GM12865 (cell line): Measurements from ENCODE around the gene MACF1.

Experiments used
- DNase-seq: peaks from one replicate; pipeline ENCODE4 v3.0.0; 2010; ENCODE audit warnings: low read depth
- H3K4me3 ChIP-seq: 2 replicates; pipeline ENCODE4 v1.5.1; 2011; ENCODE audit warnings: mild to moderate bottlenecking, low read depth, low read length, control low read depth
- TF ChIP-seq, protein P1 (sequence below): IDR thresholded peaks from 2 replicates; pipeline ENCODE4 v1.5.1; 2011; ENCODE audit warnings: low read length, control low read depth, low read depth, inconsistent platforms; ENCODE audit not compliant: insufficient read depth; ENCODE audit errors: missing control alignments

The MACF1 gene

DNA sequence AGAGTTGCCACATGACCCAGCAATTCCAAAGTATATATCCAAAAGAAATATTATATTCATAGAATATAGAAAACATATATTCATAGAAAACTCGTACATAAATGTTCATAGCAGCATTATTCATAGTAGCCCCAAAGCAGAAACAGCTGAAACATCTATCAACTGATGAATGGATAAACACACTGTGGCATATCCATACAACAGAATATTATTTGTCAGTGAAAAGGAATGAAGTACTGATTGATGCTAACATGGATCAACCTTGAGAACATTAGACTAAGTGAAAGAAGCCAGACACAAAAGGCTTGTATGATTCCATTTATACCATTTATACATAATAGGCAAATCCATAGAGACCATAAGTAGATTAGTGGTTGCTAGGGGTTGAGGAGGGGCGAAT lies 21.7 kb upstream of the MACF1 start:
- H3K4me3 ChIP-seq = no peak overlapping the region
- no peak for DNase-seq
- TF ChIP-seq, protein P1, sequence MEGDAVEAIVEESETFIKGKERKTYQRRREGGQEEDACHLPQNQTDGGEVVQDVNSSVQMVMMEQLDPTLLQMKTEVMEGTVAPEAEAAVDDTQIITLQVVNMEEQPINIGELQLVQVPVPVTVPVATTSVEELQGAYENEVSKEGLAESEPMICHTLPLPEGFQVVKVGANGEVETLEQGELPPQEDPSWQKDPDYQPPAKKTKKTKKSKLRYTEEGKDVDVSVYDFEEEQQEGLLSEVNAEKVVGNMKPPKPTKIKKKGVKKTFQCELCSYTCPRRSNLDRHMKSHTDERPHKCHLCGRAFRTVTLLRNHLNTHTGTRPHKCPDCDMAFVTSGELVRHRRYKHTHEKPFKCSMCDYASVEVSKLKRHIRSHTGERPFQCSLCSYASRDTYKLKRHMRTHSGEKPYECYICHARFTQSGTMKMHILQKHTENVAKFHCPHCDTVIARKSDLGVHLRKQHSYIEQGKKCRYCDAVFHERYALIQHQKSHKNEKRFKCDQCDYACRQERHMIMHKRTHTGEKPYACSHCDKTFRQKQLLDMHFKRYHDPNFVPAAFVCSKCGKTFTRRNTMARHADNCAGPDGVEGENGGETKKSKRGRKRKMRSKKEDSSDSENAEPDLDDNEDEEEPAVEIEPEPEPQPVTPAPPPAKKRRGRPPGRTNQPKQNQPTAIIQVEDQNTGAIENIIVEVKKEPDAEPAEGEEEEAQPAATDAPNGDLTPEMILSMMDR = no peak

DNA sequence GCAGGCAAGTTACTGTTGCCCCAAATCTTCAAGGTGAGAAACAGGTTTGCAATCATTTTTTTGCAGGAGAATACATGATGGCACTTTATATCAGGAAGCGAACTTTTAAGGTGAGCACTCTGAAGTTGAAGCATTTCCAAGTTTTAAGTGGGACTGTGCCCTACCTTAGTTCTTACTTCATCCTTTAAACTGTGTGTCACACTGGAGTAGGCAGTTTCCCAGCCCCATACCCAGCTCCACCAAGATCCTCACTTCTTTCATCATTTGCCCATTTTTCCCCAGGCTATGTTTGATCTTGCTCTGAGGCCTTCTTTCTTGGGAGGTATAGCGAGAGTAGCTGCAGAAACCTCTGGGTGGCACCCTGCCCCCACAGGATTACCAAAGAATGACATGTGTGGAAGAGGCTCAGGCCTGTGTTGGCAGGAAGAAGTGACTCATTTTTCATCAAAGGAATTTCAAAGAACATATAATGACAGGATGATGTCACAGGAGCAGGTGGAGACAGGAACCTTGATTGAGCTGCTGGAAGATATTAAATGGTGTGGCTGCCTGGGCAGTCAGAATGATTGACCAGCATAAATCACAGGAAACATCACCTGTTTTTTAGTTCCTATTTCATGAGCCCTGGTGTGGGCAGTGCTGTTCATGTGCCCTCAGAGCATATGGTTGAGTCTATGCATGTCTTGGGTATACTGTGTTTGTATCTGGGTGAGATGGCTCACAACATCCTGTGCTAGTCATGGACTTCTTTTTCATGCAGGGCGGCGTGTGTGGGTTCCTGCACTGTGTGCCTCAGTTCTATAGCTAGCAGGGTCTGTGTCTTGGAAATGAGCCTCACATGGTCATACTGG lies 20.8 kb upstream of the MACF1 start:
- TF ChIP-seq, protein P1 = peak; percentile 51
- DNase-seq = peak; percentile 68
- no peak overlapping the region for H3K4me3 ChIP-seq

DNA sequence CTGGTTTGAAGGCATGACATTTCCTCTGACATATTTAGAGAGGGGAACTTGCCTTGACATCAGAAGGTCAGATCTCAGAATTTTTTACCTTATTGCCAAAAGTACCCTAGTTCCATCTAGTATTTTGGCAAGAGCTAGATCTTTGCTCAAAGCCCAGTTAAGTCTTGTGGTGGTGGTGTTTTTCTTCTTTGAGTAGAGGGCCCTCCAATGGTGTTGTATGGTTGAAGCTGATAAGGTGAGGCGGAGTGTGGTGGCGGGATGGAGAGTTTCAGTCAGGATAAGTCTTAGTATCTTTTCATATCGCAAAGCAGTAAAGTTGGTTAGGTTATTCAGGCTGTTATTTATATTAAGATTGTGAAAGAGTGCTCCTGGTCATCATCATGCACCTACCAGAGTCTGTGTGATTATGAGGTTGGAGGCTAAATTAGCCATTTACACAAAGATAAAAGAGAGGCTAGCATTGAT lies 20.1 kb upstream of the MACF1 start:
- TF ChIP-seq, protein P1 = no peak
- DNase-seq = no peak
- no peak overlapping the region for H3K4me3 ChIP-seq

- no peak for DNase-seq
- TF ChIP-seq, protein P1 = no peak
Measured at GRCh38 chr1:39187275-39188046, 17.0 kb upstream of the MACF1 start.

DNA sequence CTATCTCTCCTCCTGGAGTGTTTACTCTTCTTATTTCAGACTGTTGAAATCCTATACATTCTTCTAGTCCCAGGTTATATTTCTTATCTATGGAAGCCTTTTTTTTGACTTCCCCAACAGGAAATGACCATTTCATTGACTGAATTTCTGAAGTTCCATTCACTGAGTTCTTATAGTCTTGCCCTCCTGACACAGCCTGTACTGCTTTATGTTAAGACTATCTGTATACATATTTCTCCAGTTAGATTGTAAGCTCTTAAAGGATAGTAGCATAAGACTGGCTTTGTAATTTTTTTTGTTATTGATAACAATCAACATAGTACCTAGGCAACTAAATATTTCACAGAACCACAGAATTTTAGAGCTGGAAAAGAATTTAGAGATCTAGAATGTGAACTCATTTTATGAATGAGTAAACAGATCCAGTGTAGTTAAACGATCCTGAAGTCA lies 14.9 kb upstream of the MACF1 start:
- H3K4me3 ChIP-seq = no peak overlapping the region
- TF ChIP-seq, protein P1 = no peak
- no peak for DNase-seq

More at GRCh38 chr1:39187275-39188046, 17.0 kb upstream of the MACF1 start:
- no peak overlapping the region for H3K4me3 ChIP-seq

DNA sequence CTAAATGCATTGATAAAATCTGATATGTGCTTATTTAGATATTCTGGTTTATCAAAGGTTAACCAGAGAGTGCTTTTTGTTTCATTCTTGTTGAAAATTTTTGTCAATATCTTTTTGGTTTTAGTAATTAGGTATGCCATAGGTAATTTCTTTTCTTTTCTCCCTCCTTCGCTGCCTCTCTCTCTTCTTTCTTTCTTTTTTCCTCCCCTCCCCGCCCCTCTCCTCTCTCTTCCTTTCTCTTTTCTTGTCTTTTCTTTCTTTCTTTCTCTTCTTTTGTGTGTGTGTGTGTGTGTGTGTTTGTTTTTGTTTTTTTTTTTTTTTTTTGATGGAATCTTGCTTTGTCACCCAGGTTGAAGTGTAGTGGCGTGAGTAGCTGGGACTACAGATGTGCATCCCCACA lies 14.4 kb upstream of the MACF1 start:
- no peak for DNase-seq
- H3K4me3 ChIP-seq = no peak overlapping the region
- TF ChIP-seq, protein P1 = no peak
